Right ventricle myocardium superior (tissue), 1 donor: ENCODE measurements around the gene DAP3. TPM values are rescaled to one million over a fixed set of nuclear protein-coding genes. Genes with fewer than 3 reads are reported as not detected.
"Not testable (repeated sequence)": the region's sequence is repeated elsewhere in the genome, so short reads cannot be mapped to it uniquely, and the experiment has no call there.

Source experiments
- ATAC-seq: fragments of 200-7000 bp; cut with Tn5 transposase; one replicate; pipeline ENCODE4 v1.9.1; 2020; ENCODE audit warnings: mild to moderate bottlenecking; ENCODE audit not compliant: poor library complexity
- DNase-seq: peaks from one replicate; pipeline ENCODE4 v3.0.0-alpha.2; 2020
- intact Hi-C: fragments of 100-400 bp; cut with DNase I; formaldehyde crosslinking; loops from one replicate; pipeline ENCODE4 v1.11.2; 2022
- long read RNA-seq: library from polyadenylated mRNA; unstranded; transcript quantifications from one replicate; pipeline ENCODE4 v2.0.0, GENCODE V29; 2021
- total RNA-seq: library from RNA; stranded (reverse); fragmentation: NEBNext Ultra II Directional; extraction: Animal tissue kit (Norgen Biotek cat#: 25700); gene quantifications from one replicate; pipeline ENCODE4 v1.2.1, GENCODE V29; 2021
- donor health status: DM: no; HTN: yes; CAD: no; lungs with severe emphysema.

DAP3 gene
- total RNA-seq = 113 TPM
- long read RNA-seq, transcript DAP3-202 (13 exons, 2,089 nt) = major isoform, 80 of 130 reads
- long read RNA-seq, transcript DAP3-203 (12 exons, 1,470 nt) = minor isoform, 6 of 130 reads
- long read RNA-seq, transcript DAP3-201 (13 exons, 1,649 nt) = minor isoform, 9 of 130 reads
- long read RNA-seq, transcript DAP3-225 (12 exons, 1,894 nt) = minor isoform, 6 of 130 reads
- long read RNA-seq, partial matches to known transcripts = 3 of 130 reads
- long read RNA-seq, other reads (novel, unspliced or antisense) = 25 of 130 reads

- ATAC-seq, intact Hi-C loops: not testable (repeated sequence)
- peak; percentile 92 for DNase-seq
Observed at GRCh38 chr1:155689081-155689607, at the start of gene DAP3. TSS of gene DAP3 (plus strand) at chr1:155689091. CDS start at chr1:155709780, 20,689 bp downstream.

GRCh38 chr1:155640367-155640766, 48.5 kb upstream of the DAP3 start:
- ATAC-seq (no peak), DNase-seq (no peak)
- intact Hi-C loops = no loop called here

GRCh38 chr1:155642559-155643180, 46.2 kb upstream of the DAP3 start:
- ATAC-seq, intact Hi-C loops, DNase-seq: not testable (repeated sequence)

GRCh38 chr1:155643230-155643629, 45.7 kb upstream of the DAP3 start:
- DNase-seq (no peak), ATAC-seq (no peak)
- intact Hi-C loops = no loop called here

- ATAC-seq (no peak), DNase-seq (no peak)
- intact Hi-C loops = no loop called here
Observed at GRCh38 chr1:155645034-155645598, 43.8 kb upstream of the DAP3 start.

- intact Hi-C loops = no loop called here
- DNase-seq (no peak), ATAC-seq (no peak)
Observed at GRCh38 chr1:155645648-155646047, 43.2 kb upstream of the DAP3 start.

GRCh38 chr1:155646307-155646706, 42.6 kb upstream of the DAP3 start:
- DNase-seq = peak; percentile 70
- intact Hi-C loops = no loop called here
- ATAC-seq = peak; percentile 53

- intact Hi-C loops = no loop called here
- ATAC-seq (peak; percentile 77), DNase-seq (no peak)
Observed at GRCh38 chr1:155648207-155649147, 40.4 kb upstream of the DAP3 start.

GRCh38 chr1:155649676-155650075, 39.2 kb upstream of the DAP3 start:
- ATAC-seq (no peak), DNase-seq (no peak)
- intact Hi-C loops = no loop called here

- intact Hi-C loops = no loop called here
- DNase-seq = no peak
- no peak for ATAC-seq
Observed at GRCh38 chr1:155650231-155650757, 38.6 kb upstream of the DAP3 start.

- no peak for DNase-seq
- no peak for ATAC-seq
- intact Hi-C loops = no loop called here
Observed at GRCh38 chr1:155651861-155652661, 36.8 kb upstream of the DAP3 start.

GRCh38 chr1:155652951-155653350, 35.9 kb upstream of the DAP3 start:
- intact Hi-C loops = no loop called here
- DNase-seq = no peak
- no peak for ATAC-seq

GRCh38 chr1:155657463-155657862, 31.4 kb upstream of the DAP3 start:
- intact Hi-C loops = no loop called here
- ATAC-seq = peak; percentile 24
- no peak for DNase-seq

GRCh38 chr1:155661239-155661638, 27.7 kb upstream of the DAP3 start:
- ATAC-seq, DNase-seq, intact Hi-C loops: not testable (repeated sequence)

GRCh38 chr1:155669233-155670162, 19.4 kb upstream of the DAP3 start:
- no peak for ATAC-seq
- intact Hi-C loops = no loop called here
- DNase-seq = no peak

GRCh38 chr1:155671750-155672149, 17.1 kb upstream of the DAP3 start:
- intact Hi-C loops = no loop called here
- DNase-seq = no peak
- ATAC-seq = no peak

GRCh38 chr1:155673003-155673402, 15.9 kb upstream of the DAP3 start:
- ATAC-seq (no peak), DNase-seq (no peak)
- intact Hi-C loops = no loop called here
